Neural cell (in vitro differentiated cells): ENCODE data around the gene TBC1D9. TPM values are rescaled to one million over a fixed set of nuclear protein-coding genes. Genes with fewer than 3 reads are reported as not detected.

Source experiments
- H2AFZ ChIP-seq: fragments of 200-600, 300-800 bp; sonication (generic), shearing (Covaris generic); 2 replicates; pipeline ENCODE4 v1.6.0; 2014; ENCODE audit warnings: low read depth, mild to moderate bottlenecking, antibody characterized with exemption, low read length, moderate library complexity
- H3F3A ChIP-seq: fragments of 200-600 bp; shearing (Covaris generic); 2 replicates; pipeline ENCODE4 v1.6.1; 2016; ENCODE audit warnings: mild to moderate bottlenecking, moderate library complexity, mixed read lengths, antibody characterized with exemption, low read length; ENCODE audit not compliant: insufficient read depth, poor library complexity, severe bottlenecking
- H3K27ac ChIP-seq: fragments of 200-600, 300-800 bp; sonication (generic), shearing (Covaris generic); 2 replicates; pipeline ENCODE4 v1.5.1; 2014; ENCODE audit warnings: mild to moderate bottlenecking, low read length, moderate library complexity
- H3K27me3 ChIP-seq: fragments of 300-800, 200-600 bp; sonication (generic), shearing (Covaris generic); 2 replicates; pipeline ENCODE4 v1.6.0; 2014; ENCODE audit warnings: mild to moderate bottlenecking, low read depth, low read length, moderate library complexity; ENCODE audit not compliant: insufficient read depth
- H3K36me3 ChIP-seq: fragments of 300-800, 200-600 bp; sonication (generic), shearing (Covaris generic); 2 replicates; pipeline ENCODE4 v1.5.1; 2014; ENCODE audit warnings: mild to moderate bottlenecking, antibody characterized with exemption, low read length, moderate library complexity; ENCODE audit not compliant: insufficient read depth
- H3K4me2 ChIP-seq: fragments of 300-800, 200-600 bp; sonication (generic), shearing (Covaris generic); 2 replicates; pipeline ENCODE4 v1.6.0; 2014; ENCODE audit warnings: mild to moderate bottlenecking, low read length
- H3K4me3 ChIP-seq: fragments of 300-800, 200-600 bp; sonication (generic), shearing (Covaris generic); 2 replicates; pipeline ENCODE4 v1.5.1; 2014; ENCODE audit warnings: mild to moderate bottlenecking, low read length, moderate library complexity
- H3K79me2 ChIP-seq: fragments of 200-600 bp; shearing (Covaris generic); replicated peaks from 2 replicates; pipeline ENCODE4 v1.6.0; 2014; ENCODE audit warnings: mild to moderate bottlenecking, low read length, moderate library complexity; ENCODE audit not compliant: insufficient read depth
- H3K9ac ChIP-seq: fragments of 300-800, 200-600 bp; sonication (generic), shearing (Covaris generic); 2 replicates; pipeline ENCODE4 v1.6.1; 2016; ENCODE audit warnings: mild to moderate bottlenecking, low read length, mixed read lengths
- H3K9me2 ChIP-seq: fragments of 200-600 bp; shearing (Covaris generic); 2 replicates; pipeline ENCODE4 v1.6.1; 2016; ENCODE audit warnings: mild to moderate bottlenecking, low read length, mixed read lengths; ENCODE audit not compliant: insufficient read depth
- H3K9me3 ChIP-seq: fragments of 200-600, 300-800 bp; sonication (generic), shearing (Covaris generic); 2 replicates; pipeline ENCODE4 v1.6.1; 2016; ENCODE audit warnings: mild to moderate bottlenecking, mixed run types, low read length, moderate library complexity, mixed read lengths
- H4K20me1 ChIP-seq: fragments of 200-600 bp; shearing (Covaris generic); 2 replicates; pipeline ENCODE4 v1.6.1; 2016; ENCODE audit warnings: mild to moderate bottlenecking, mixed run types; ENCODE audit not compliant: insufficient read depth
- EP300 ChIP-seq: fragments of 450-650 bp; conservative IDR thresholded peaks from 2 replicates; pipeline ENCODE4 v1.6.1; 2014; ENCODE audit warnings: antibody characterized with exemption, mild to moderate bottlenecking, moderate library complexity; ENCODE audit not compliant: poor library complexity, severe bottlenecking
- EZH2 ChIP-seq: fragments of 200-600, 300-800 bp; shearing (Covaris generic), sonication (generic); IDR thresholded peaks from 2 replicates; pipeline ENCODE4 v1.6.1; 2014; ENCODE audit warnings: antibody characterized with exemption, low read length, borderline replicate concordance, mild to moderate bottlenecking; ENCODE audit not compliant: insufficient read depth, poor library complexity, severe bottlenecking
- MXI1 ChIP-seq: fragments of 450-650 bp; conservative IDR thresholded peaks from 2 replicates; pipeline ENCODE4 v1.6.1; 2014; ENCODE audit warnings: antibody characterized with exemption, mild to moderate bottlenecking; ENCODE audit not compliant: poor library complexity, severe bottlenecking
- POLR2AphosphoS5 ChIP-seq: IDR thresholded peaks from 2 replicates; pipeline ENCODE4 v1.6.1; 2012
- RAD21 ChIP-seq: fragments of 450-650 bp; conservative IDR thresholded peaks from 2 replicates; pipeline ENCODE4 v1.6.1; 2014; ENCODE audit warnings: antibody characterized with exemption, mild to moderate bottlenecking, moderate library complexity
- SMC3 ChIP-seq: fragments of 450-650 bp; conservative IDR thresholded peaks from 2 replicates; pipeline ENCODE4 v1.6.1; 2014; ENCODE audit warnings: antibody characterized with exemption, mild to moderate bottlenecking, moderate library complexity; ENCODE audit not compliant: poor library complexity
- TAF1 ChIP-seq: IDR thresholded peaks from 2 replicates; pipeline ENCODE4 v1.6.1; 2012; ENCODE audit warnings: low read depth
- polyA plus RNA-seq: library from polyadenylated mRNA; depleted of rRNA; stranded (reverse); fragments of >200 nt; gene quantifications from 2 replicates; pipeline ENCODE4 v1.2.3, GENCODE V29; 2014
- TF ChIP-seq, protein P1 (sequence below): fragments of 450-650 bp; IDR thresholded peaks from 2 replicates; pipeline ENCODE4 v1.5.1; 2014; ENCODE audit warnings: antibody characterized with exemption, mild to moderate bottlenecking, moderate library complexity; ENCODE audit not compliant: poor library complexity, severe bottlenecking
- TF ChIP-seq, protein P2 (sequence below): IDR thresholded peaks from 2 replicates; pipeline ENCODE4 v1.6.1; 2012; ENCODE audit warnings: borderline replicate concordance

TBC1D9 gene
- polyA plus RNA-seq, 1 donor from 2014 or later: 42.8 TPM

DNA sequence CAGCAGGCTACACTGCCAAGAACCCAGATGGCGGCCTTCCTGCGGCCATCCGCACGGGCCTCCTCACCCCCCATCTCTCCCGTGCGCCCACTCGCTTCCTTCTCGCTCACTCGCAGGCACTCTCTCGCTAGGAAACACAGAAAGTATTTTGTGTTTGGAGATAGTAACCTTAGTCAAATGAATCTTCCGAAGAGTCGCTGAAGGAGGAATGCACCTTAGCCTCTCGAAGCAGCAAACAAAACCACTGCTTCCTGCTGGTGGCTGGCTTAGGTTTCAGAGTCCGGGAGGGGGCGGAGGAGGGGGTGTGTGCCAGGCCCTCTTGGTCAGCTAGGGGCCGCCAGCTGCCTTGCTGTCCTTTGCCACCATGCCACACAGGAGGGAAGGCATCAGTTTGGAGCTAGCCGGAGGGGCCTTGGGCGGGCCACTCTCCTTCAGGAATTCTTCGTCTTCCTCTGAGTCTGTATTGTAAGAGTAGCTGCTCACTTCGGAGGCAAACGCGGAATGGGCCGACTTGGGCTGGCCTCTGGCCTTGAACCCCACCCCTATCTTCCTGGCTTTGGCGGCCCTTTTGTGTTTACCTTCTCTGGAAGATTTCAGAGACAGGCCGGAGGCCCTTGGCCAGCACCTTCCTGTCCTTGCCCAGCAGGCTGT is 114.3 kb downstream of the TBC1D9 start:
- Histone ChIP-seq H3K4me3 (no peak overlapping the region), H3K4me2 (no peak overlapping the region)
- TF ChIP-seq, protein P1, sequence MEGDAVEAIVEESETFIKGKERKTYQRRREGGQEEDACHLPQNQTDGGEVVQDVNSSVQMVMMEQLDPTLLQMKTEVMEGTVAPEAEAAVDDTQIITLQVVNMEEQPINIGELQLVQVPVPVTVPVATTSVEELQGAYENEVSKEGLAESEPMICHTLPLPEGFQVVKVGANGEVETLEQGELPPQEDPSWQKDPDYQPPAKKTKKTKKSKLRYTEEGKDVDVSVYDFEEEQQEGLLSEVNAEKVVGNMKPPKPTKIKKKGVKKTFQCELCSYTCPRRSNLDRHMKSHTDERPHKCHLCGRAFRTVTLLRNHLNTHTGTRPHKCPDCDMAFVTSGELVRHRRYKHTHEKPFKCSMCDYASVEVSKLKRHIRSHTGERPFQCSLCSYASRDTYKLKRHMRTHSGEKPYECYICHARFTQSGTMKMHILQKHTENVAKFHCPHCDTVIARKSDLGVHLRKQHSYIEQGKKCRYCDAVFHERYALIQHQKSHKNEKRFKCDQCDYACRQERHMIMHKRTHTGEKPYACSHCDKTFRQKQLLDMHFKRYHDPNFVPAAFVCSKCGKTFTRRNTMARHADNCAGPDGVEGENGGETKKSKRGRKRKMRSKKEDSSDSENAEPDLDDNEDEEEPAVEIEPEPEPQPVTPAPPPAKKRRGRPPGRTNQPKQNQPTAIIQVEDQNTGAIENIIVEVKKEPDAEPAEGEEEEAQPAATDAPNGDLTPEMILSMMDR: no peak
- TF ChIP-seq POLR2AphosphoS5: no peak
- TF ChIP-seq TAF1: no peak
- TF ChIP-seq, protein P2, sequence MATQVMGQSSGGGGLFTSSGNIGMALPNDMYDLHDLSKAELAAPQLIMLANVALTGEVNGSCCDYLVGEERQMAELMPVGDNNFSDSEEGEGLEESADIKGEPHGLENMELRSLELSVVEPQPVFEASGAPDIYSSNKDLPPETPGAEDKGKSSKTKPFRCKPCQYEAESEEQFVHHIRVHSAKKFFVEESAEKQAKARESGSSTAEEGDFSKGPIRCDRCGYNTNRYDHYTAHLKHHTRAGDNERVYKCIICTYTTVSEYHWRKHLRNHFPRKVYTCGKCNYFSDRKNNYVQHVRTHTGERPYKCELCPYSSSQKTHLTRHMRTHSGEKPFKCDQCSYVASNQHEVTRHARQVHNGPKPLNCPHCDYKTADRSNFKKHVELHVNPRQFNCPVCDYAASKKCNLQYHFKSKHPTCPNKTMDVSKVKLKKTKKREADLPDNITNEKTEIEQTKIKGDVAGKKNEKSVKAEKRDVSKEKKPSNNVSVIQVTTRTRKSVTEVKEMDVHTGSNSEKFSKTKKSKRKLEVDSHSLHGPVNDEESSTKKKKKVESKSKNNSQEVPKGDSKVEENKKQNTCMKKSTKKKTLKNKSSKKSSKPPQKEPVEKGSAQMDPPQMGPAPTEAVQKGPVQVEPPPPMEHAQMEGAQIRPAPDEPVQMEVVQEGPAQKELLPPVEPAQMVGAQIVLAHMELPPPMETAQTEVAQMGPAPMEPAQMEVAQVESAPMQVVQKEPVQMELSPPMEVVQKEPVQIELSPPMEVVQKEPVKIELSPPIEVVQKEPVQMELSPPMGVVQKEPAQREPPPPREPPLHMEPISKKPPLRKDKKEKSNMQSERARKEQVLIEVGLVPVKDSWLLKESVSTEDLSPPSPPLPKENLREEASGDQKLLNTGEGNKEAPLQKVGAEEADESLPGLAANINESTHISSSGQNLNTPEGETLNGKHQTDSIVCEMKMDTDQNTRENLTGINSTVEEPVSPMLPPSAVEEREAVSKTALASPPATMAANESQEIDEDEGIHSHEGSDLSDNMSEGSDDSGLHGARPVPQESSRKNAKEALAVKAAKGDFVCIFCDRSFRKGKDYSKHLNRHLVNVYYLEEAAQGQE: no peak
- TF ChIP-seq RAD21: no peak
- TF ChIP-seq EZH2: no peak
- TF ChIP-seq EP300: no peak
- no peak for TF ChIP-seq SMC3
- no peak for TF ChIP-seq MXI1

DNA sequence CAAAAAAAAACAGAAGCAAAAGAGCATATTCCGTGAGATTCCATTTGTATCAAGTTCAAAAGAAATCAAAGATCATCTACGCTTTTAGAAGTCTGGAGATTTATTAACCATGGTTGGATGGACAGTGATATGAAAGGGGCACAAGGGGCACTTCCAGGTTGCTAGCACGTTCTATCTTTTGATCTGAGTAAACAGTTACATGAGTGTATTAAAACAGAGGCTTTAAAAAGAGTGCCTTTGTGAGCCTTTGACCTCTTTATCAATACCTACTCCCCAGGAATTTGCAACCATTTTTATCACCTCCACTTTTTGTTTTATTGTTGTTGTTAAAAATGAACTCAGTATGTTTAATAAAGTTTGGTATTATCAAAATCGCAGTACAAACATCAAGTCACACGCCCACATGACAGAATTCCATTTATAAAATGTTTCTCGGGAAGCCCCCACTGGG is 115.1 kb downstream of the TBC1D9 start:
- Histone ChIP-seq H3K79me2 (no peaks in the 10 kb centered on the region), H3K4me3 (no peak overlapping the region), H3K27me3 (no peaks in the 10 kb centered on the region), H4K20me1 (no peaks in the 10 kb centered on the region), H3K36me3 (peaks cover 7% of the 10 kb centered on the region), H3K27ac (no peak overlapping the region), H3F3A (no peaks in the 10 kb centered on the region), H2AFZ (no peak overlapping the region), H3K4me2 (no peak overlapping the region), H3K9ac (no peak overlapping the region), H3K9me3 (no peaks in the 10 kb centered on the region), H3K9me2 (no peaks in the 10 kb centered on the region)
- TF ChIP-seq RAD21 (no peak), POLR2AphosphoS5 (no peak), MXI1 (no peak), EZH2 (no peak), SMC3 (no peak), EP300 (no peak), TAF1 (no peak)
- TF ChIP-seq, protein P2: no peak
- TF ChIP-seq, protein P1: no peak

More for the DNA sequence above, 114.3 kb downstream of the TBC1D9 start:
- H3K36me3 ChIP-seq: peaks cover 7% of the 10 kb centered on the region
- no peaks in the 10 kb centered on the region for H3K9me2 ChIP-seq
- H3F3A ChIP-seq: no peaks in the 10 kb centered on the region
- H3K27ac ChIP-seq: no peak overlapping the region
- no peak overlapping the region for H3K9ac ChIP-seq
- H4K20me1 ChIP-seq: no peaks in the 10 kb centered on the region
- no peaks in the 10 kb centered on the region for H3K79me2 ChIP-seq
- no peaks in the 10 kb centered on the region for H3K9me3 ChIP-seq
- no peak overlapping the region for H2AFZ ChIP-seq
- H3K27me3 ChIP-seq: no peaks in the 10 kb centered on the region
